ENCODE data around the gene IGSF1.

DNA sequence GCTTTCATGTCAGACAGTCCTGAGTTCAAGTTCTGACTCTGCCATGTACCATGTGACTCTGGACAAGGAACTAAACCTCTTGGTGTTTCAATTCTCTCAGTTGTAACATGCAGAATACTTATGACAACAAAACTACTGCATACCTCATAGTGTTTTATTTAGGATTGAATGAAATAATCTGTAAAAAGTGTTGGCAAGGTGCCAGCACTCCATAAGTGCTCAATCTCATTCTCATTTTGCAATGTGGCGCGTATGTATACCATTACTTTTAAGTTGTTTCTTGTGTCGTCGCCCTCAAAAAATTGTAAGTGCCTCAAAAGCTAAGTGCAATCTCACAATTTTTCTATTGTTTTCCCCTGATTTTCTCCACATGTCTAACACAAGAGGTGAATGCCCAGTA, 62.5 kb downstream of the IGSF1 start:
- TF ChIP-seq POLR2AphosphoS5 (IDR thresholded peaks at IDR 0.05): no peak
- TF ChIP-seq, protein P1, sequence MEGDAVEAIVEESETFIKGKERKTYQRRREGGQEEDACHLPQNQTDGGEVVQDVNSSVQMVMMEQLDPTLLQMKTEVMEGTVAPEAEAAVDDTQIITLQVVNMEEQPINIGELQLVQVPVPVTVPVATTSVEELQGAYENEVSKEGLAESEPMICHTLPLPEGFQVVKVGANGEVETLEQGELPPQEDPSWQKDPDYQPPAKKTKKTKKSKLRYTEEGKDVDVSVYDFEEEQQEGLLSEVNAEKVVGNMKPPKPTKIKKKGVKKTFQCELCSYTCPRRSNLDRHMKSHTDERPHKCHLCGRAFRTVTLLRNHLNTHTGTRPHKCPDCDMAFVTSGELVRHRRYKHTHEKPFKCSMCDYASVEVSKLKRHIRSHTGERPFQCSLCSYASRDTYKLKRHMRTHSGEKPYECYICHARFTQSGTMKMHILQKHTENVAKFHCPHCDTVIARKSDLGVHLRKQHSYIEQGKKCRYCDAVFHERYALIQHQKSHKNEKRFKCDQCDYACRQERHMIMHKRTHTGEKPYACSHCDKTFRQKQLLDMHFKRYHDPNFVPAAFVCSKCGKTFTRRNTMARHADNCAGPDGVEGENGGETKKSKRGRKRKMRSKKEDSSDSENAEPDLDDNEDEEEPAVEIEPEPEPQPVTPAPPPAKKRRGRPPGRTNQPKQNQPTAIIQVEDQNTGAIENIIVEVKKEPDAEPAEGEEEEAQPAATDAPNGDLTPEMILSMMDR (IDR thresholded peaks at IDR 0.05): no peak
- no peak for TF ChIP-seq POLR2A (IDR thresholded peaks at IDR 0.05)
